ENCODE results near the gene SERP2. TPM values are rescaled to one million over a fixed set of nuclear protein-coding genes. Genes with fewer than 3 reads are reported as not detected.

Gene SERP2
- polyA plus RNA-seq, 1 donor from 2014 or later = 15.4 TPM

DNA sequence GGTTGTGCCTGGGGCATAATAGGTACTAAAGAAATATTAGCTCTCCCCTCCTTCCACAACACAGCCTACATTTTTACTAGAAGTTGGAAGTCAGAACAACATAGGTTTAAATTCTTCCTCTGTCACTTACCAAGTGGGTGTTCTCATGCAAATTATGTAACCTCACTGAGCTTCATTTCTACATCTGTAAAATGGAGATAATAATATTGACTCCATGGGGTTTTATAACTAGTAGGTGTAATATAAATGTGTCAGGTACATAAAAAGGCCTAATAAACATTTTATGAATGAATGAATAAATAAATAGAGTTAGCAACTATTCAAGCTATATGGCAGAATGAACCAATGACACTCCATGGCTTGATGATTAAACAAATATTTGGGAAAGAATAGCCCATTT is 27.1 kb upstream of the SERP2 start:
- Histone ChIP-seq H3K9ac (ENCODE audit: low read length) (no peak overlapping the region), H3K4me2 (ENCODE audit: low read length) (no peak overlapping the region), H3K9me2 (ENCODE audit: insufficient read depth, low read length) (no peaks in the 10 kb centered on the region), H3K27ac (ENCODE audit: low read length) (no peak overlapping the region), H2AFZ (ENCODE audit: low read depth, low read length) (no peak overlapping the region), H3K9me3 (ENCODE audit: low read length) (no peaks in the 10 kb centered on the region), H4K20me1 (ENCODE audit: insufficient read depth) (no peaks in the 10 kb centered on the region), H3K4me3 (ENCODE audit: low read length) (no peak overlapping the region), H3K27me3 (ENCODE audit: insufficient read depth, low read depth, low read length) (peaks cover 3% of the 10 kb centered on the region), H3F3A (ENCODE audit: insufficient read depth, low read length, poor library complexity, severe bottlenecking) (no peaks in the 10 kb centered on the region), H3K79me2 (replicated peaks; ENCODE audit: insufficient read depth, low read length) (no peaks in the 10 kb centered on the region), H3K36me3 (ENCODE audit: insufficient read depth, low read length) (no peaks in the 10 kb centered on the region)
- no peak for TF ChIP-seq MXI1 (conservative IDR thresholded peaks at IDR 0.05; ENCODE audit: poor library complexity, severe bottlenecking)
- TF ChIP-seq, protein P1, sequence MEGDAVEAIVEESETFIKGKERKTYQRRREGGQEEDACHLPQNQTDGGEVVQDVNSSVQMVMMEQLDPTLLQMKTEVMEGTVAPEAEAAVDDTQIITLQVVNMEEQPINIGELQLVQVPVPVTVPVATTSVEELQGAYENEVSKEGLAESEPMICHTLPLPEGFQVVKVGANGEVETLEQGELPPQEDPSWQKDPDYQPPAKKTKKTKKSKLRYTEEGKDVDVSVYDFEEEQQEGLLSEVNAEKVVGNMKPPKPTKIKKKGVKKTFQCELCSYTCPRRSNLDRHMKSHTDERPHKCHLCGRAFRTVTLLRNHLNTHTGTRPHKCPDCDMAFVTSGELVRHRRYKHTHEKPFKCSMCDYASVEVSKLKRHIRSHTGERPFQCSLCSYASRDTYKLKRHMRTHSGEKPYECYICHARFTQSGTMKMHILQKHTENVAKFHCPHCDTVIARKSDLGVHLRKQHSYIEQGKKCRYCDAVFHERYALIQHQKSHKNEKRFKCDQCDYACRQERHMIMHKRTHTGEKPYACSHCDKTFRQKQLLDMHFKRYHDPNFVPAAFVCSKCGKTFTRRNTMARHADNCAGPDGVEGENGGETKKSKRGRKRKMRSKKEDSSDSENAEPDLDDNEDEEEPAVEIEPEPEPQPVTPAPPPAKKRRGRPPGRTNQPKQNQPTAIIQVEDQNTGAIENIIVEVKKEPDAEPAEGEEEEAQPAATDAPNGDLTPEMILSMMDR (IDR thresholded peaks at IDR 0.05; ENCODE audit: poor library complexity, severe bottlenecking) = no peak
- no peak for TF ChIP-seq EP300 (conservative IDR thresholded peaks at IDR 0.05; ENCODE audit: poor library complexity, severe bottlenecking)
- TF ChIP-seq TAF1 (IDR thresholded peaks at IDR 0.05; ENCODE audit: low read depth) = no peak
- TF ChIP-seq RAD21 (conservative IDR thresholded peaks at IDR 0.05) = no peak
- no peak for TF ChIP-seq POLR2AphosphoS5 (IDR thresholded peaks at IDR 0.05)
- TF ChIP-seq EZH2 (IDR thresholded peaks at IDR 0.05; ENCODE audit: borderline replicate concordance, insufficient read depth, low read length, poor library complexity, severe bottlenecking) = no peak
- TF ChIP-seq, protein P2, sequence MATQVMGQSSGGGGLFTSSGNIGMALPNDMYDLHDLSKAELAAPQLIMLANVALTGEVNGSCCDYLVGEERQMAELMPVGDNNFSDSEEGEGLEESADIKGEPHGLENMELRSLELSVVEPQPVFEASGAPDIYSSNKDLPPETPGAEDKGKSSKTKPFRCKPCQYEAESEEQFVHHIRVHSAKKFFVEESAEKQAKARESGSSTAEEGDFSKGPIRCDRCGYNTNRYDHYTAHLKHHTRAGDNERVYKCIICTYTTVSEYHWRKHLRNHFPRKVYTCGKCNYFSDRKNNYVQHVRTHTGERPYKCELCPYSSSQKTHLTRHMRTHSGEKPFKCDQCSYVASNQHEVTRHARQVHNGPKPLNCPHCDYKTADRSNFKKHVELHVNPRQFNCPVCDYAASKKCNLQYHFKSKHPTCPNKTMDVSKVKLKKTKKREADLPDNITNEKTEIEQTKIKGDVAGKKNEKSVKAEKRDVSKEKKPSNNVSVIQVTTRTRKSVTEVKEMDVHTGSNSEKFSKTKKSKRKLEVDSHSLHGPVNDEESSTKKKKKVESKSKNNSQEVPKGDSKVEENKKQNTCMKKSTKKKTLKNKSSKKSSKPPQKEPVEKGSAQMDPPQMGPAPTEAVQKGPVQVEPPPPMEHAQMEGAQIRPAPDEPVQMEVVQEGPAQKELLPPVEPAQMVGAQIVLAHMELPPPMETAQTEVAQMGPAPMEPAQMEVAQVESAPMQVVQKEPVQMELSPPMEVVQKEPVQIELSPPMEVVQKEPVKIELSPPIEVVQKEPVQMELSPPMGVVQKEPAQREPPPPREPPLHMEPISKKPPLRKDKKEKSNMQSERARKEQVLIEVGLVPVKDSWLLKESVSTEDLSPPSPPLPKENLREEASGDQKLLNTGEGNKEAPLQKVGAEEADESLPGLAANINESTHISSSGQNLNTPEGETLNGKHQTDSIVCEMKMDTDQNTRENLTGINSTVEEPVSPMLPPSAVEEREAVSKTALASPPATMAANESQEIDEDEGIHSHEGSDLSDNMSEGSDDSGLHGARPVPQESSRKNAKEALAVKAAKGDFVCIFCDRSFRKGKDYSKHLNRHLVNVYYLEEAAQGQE (IDR thresholded peaks at IDR 0.05; ENCODE audit: borderline replicate concordance) = no peak
- no peak for TF ChIP-seq SMC3 (conservative IDR thresholded peaks at IDR 0.05; ENCODE audit: poor library complexity)

DNA sequence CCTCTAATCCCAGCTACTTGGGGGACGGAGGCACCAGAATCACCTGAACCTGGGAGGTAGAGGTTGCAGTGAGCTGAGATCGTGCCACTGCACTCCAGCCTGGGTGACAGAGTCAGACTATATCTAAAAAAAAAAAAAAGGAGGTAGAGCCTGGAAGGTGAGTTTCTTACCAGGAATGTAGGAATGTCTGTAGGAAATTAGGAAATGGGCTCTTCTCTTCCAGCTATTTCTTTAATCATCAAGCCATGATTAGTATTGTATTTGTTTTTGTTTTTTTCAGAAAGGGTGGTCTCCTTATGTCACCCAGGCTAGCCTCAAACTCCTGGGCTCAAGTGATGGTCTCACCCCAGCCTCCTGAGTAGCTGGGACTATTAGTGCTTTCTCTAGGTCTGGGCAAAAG is 26.3 kb upstream of the SERP2 start:
- no peaks in the 10 kb centered on the region for H3F3A ChIP-seq (ENCODE audit: insufficient read depth, low read length, poor library complexity, severe bottlenecking)
- no peak overlapping the region for H3K4me3 ChIP-seq (ENCODE audit: low read length)
- no peaks in the 10 kb centered on the region for H3K9me2 ChIP-seq (ENCODE audit: insufficient read depth, low read length)
- H3K36me3 ChIP-seq (ENCODE audit: insufficient read depth, low read length) = no peaks in the 10 kb centered on the region
- TF ChIP-seq, protein P2 (IDR thresholded peaks at IDR 0.05; ENCODE audit: borderline replicate concordance) = no peak
- TF ChIP-seq RAD21 (conservative IDR thresholded peaks at IDR 0.05) (no peak), TAF1 (IDR thresholded peaks at IDR 0.05; ENCODE audit: low read depth) (no peak), MXI1 (conservative IDR thresholded peaks at IDR 0.05; ENCODE audit: poor library complexity, severe bottlenecking) (no peak), SMC3 (conservative IDR thresholded peaks at IDR 0.05; ENCODE audit: poor library complexity) (no peak), EZH2 (IDR thresholded peaks at IDR 0.05; ENCODE audit: borderline replicate concordance, insufficient read depth, low read length, poor library complexity, severe bottlenecking) (no peak), EP300 (conservative IDR thresholded peaks at IDR 0.05; ENCODE audit: poor library complexity, severe bottlenecking) (no peak)
- TF ChIP-seq, protein P1 (IDR thresholded peaks at IDR 0.05; ENCODE audit: poor library complexity, severe bottlenecking) = no peak
- no peaks in the 10 kb centered on the region for H3K9me3 ChIP-seq (ENCODE audit: low read length)
- H4K20me1 ChIP-seq (ENCODE audit: insufficient read depth) = no peaks in the 10 kb centered on the region
- H2AFZ ChIP-seq (ENCODE audit: low read depth, low read length) = no peak overlapping the region
- H3K79me2 ChIP-seq (replicated peaks; ENCODE audit: insufficient read depth, low read length) = no peaks in the 10 kb centered on the region
- H3K27me3 ChIP-seq (ENCODE audit: insufficient read depth, low read depth, low read length) = peaks cover 6% of the 10 kb centered on the region
- H3K9ac ChIP-seq (ENCODE audit: low read length) = no peak overlapping the region
- H3K27ac ChIP-seq (ENCODE audit: low read length) = no peak overlapping the region
- no peak overlapping the region for H3K4me2 ChIP-seq (ENCODE audit: low read length)

All from neural cell (in vitro differentiated cells).